ENCODE results near the gene STRADB. TPM values are rescaled to one million over a fixed set of nuclear protein-coding genes. Genes with fewer than 3 reads are reported as not detected.

Gene STRADB
- total RNA-seq, 4 donors from 2014 or later: 36.2 to 175 (median 98.5) TPM

DNA sequence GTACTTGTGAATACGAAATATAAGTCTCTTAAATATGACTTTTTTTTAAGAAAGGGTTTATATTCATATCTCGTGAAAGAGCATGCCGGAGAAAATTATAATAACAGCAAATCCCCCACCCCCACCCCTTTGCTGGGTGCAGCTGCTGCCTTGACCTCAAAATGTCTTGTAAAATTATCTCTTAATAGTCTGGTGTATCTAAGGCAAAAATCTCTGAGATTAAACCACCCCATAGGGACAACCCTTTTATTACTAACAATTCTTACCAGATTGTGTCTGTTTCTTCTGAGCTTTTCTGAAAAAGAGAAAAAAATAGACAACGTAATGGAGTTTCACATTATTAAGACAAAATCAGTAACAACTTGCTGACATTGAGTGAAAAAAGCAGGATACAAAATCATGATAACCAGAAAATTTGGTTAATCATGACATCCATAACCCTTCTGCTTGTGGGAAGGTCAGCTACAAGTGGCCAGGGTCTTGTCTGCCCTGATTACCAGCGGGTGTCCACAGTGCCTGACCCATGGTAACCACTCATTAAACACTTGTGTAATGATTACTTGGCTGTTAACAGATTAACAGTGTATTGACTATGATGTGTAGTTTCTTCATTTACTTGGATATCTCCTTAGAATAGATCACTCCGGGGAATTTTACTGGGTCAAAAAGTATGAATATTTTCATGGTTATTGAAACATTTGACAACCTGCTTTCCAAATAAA is 1.5 kb downstream of the STRADB start:
- no peaks in the 10 kb centered on the region for H3K27me3 ChIP-seq
- no peaks in the 10 kb centered on the region for H3K36me3 ChIP-seq
- H3K4me3 ChIP-seq: peak overlapping the region in 3 of 4 donors; percentile 70 to 95 (median 73)
- DNase-seq: no peak
- H3K27ac ChIP-seq: peak overlapping the region; percentile 88 to 96 (median 93)
- H3K9me3 ChIP-seq: no peaks in the 10 kb centered on the region
- TF ChIP-seq, protein P1, sequence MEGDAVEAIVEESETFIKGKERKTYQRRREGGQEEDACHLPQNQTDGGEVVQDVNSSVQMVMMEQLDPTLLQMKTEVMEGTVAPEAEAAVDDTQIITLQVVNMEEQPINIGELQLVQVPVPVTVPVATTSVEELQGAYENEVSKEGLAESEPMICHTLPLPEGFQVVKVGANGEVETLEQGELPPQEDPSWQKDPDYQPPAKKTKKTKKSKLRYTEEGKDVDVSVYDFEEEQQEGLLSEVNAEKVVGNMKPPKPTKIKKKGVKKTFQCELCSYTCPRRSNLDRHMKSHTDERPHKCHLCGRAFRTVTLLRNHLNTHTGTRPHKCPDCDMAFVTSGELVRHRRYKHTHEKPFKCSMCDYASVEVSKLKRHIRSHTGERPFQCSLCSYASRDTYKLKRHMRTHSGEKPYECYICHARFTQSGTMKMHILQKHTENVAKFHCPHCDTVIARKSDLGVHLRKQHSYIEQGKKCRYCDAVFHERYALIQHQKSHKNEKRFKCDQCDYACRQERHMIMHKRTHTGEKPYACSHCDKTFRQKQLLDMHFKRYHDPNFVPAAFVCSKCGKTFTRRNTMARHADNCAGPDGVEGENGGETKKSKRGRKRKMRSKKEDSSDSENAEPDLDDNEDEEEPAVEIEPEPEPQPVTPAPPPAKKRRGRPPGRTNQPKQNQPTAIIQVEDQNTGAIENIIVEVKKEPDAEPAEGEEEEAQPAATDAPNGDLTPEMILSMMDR (IDR thresholded peaks at IDR 0.05): no peak
- no peak for TF ChIP-seq POLR2AphosphoS5 (IDR thresholded peaks at IDR 0.05)
- TF ChIP-seq POLR2A (IDR thresholded peaks at IDR 0.05): no peak
- no peak for TF ChIP-seq EP300 (IDR thresholded peaks at IDR 0.05; ENCODE audit: low read depth)
- WGBS, 2 donors (ENCODE audit: low coverage in 1 of 2): 59 to 70% methylated on average over 5 to 6 of the region's 6 CpGs
- in situ Hi-C loops (cut with MboI; ENCODE audit: low pct_ligation_motif_present in 1 of 4, low pct_unique_long_range_greater_than_20kb in 1 of 4, low sequenced_read_pairs in 3 of 4): no loop called here
- intact Hi-C loops (cut with DNase I; ENCODE audit: low total_unique reads): no loop called here
- peaks cover 8 to 64% (median 35%) of the 10 kb centered on the region in 4 donors for H3K4me1 ChIP-seq

DNA sequence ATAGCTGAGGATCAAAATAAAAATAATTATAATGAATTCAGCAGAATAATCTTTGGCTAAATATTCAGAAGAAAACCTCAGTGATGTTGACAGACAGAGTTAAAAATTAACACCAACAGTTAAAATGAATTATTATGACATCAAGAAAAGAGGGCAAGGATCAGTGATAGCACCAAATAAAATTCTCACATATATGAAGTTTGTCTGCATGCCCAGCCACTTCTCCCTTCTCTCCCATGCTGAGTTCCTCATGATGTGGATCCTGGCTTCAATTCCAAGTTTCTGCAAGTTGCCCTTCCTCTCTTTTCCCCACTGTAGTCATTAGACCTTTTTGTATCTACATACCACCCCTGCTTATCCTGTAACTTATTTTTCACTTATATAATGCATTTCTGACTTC is 6.8 kb downstream of the STRADB start:
- peak overlapping the region; percentile 59 to 65 (median 60) for H3K27ac ChIP-seq
- H3K4me3 ChIP-seq: no peak overlapping the region
- in situ Hi-C loops (cut with MboI; ENCODE audit: low pct_ligation_motif_present in 1 of 4, low pct_unique_long_range_greater_than_20kb in 1 of 4, low sequenced_read_pairs in 3 of 4): no loop called here
- no peak for DNase-seq
- H3K36me3 ChIP-seq: peaks cover 0 to 31% (median 14%) of the 10 kb centered on the region in 4 donors
- H3K9me3 ChIP-seq: no peaks in the 10 kb centered on the region
- intact Hi-C loops (cut with DNase I; ENCODE audit: low total_unique reads): no loop called here
- TF ChIP-seq, protein P1 (IDR thresholded peaks at IDR 0.05): no peak
- no peak for TF ChIP-seq POLR2A (IDR thresholded peaks at IDR 0.05)
- peak in 1 of 3 donors; percentile 60 for TF ChIP-seq POLR2AphosphoS5 (IDR thresholded peaks at IDR 0.05)
- peaks cover 0 to 50% (median 25%) of the 10 kb centered on the region in 4 donors for H3K4me1 ChIP-seq
- no peaks in the 10 kb centered on the region for H3K27me3 ChIP-seq

DNA sequence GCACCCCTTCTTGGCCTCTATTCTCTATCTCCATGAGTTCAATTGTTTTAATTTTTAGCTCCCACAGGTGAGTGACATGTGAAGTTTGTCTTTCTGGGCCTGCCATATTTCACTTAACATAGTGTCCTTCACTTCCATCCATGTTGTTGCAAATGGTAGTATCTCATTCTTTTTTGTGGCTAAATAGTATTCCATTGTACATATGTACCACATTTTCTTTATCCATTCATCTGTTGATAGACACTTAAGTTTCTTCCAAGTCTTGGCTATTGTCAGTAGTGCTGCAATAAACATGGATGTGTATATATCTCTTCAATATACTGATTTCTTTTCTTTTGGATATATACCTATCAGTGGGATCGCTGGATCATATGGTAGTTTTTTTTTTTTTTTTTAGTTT is 9.0 kb downstream of the STRADB start:
- H3K4me1 ChIP-seq: peaks cover 12 to 61% (median 38%) of the 10 kb centered on the region in 4 donors
- no peak for DNase-seq
- no peak for TF ChIP-seq EP300 (IDR thresholded peaks at IDR 0.05; ENCODE audit: low read depth)
- no peak for TF ChIP-seq POLR2AphosphoS5 (IDR thresholded peaks at IDR 0.05)
- TF ChIP-seq, protein P1 (IDR thresholded peaks at IDR 0.05): no peak
- TF ChIP-seq POLR2A (IDR thresholded peaks at IDR 0.05): no peak
- 96% methylated on average over 1 of the region's 1 CpG; no CpG with 5 or more reads in 1 of the 2 donors for whole genome bisulfite sequencing, 2 donors (ENCODE audit: low coverage in 1 of 2)
- H3K27ac ChIP-seq: no peak overlapping the region
- H3K4me3 ChIP-seq: no peak overlapping the region
- H3K9me3 ChIP-seq: no peaks in the 10 kb centered on the region
- intact Hi-C loops (cut with DNase I; ENCODE audit: low total_unique reads) (no loop called here), in situ Hi-C loops (cut with MboI; ENCODE audit: low pct_ligation_motif_present in 1 of 4, low pct_unique_long_range_greater_than_20kb in 1 of 4, low sequenced_read_pairs in 3 of 4) (no loop called here)
- no peaks in the 10 kb centered on the region for H3K27me3 ChIP-seq
- H3K36me3 ChIP-seq: peaks cover 0 to 35% (median 16%) of the 10 kb centered on the region in 4 donors

DNA sequence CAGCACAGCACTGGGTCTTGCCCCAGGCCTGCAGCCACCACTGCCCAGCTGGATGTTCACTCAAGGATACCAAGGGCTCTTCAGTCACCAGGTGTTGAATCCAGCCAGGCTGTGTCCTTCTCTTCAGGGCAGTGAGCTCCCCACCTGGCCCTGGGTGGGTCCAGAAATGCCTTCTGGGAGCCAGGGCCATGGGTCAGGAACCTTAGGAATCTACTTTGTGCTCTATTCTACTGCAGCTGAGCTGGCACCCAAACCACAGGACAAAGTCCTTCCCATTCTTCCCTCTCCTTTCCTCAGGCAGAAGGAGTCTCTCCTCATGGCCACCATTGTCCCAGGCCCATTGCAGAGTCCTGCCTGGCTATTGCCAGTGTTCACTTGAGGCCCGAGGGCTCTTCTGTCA is 13.0 kb downstream of the STRADB start:
- 100% methylated on average over 1 of the region's 1 CpG; no CpG with 5 or more reads in 1 of the 2 donors for WGBS, 2 donors (ENCODE audit: low coverage in 1 of 2)
- DNase-seq: no peak
- no peaks in the 10 kb centered on the region for H3K9me3 ChIP-seq
- peaks cover 0 to 30% (median 15%) of the 10 kb centered on the region in 4 donors for H3K36me3 ChIP-seq
- TF ChIP-seq POLR2AphosphoS5 (IDR thresholded peaks at IDR 0.05) (no peak), POLR2A (IDR thresholded peaks at IDR 0.05) (no peak), EP300 (IDR thresholded peaks at IDR 0.05; ENCODE audit: low read depth) (no peak)
- TF ChIP-seq, protein P1 (IDR thresholded peaks at IDR 0.05): no peak
- in situ Hi-C loops (cut with MboI; ENCODE audit: low pct_ligation_motif_present in 1 of 4, low pct_unique_long_range_greater_than_20kb in 1 of 4, low sequenced_read_pairs in 3 of 4) (no loop called here), intact Hi-C loops (cut with DNase I; ENCODE audit: low total_unique reads) (no loop called here)
- no peak overlapping the region for H3K4me3 ChIP-seq
- H3K27ac ChIP-seq: peak overlapping the region; percentile 75 to 88 (median 80)
- H3K4me1 ChIP-seq: peaks cover 16 to 63% (median 34%) of the 10 kb centered on the region in 4 donors
- no peaks in the 10 kb centered on the region for H3K27me3 ChIP-seq

All from transverse colon (tissue), 4 donors.